PC-3 (cell line): ENCODE measurements around the gene KPNA4.

Experiments
- CTCF ChIP-seq: fragments of 300-600 bp; sonication (generic); conservative IDR thresholded peaks from 2 replicates; pipeline ENCODE4 v1.5.1; 2017; ENCODE audit warnings: antibody characterized with exemption, low read depth, mild to moderate bottlenecking, low read length
- EZH2 ChIP-seq: fragments of 300-600 bp; sonication (generic); IDR thresholded peaks from one replicate; pipeline ENCODE4 v1.6.1; 2017; ENCODE audit warnings: antibody characterized with exemption, mild to moderate bottlenecking, low read length; ENCODE audit not compliant: unreplicated experiment

DNA sequence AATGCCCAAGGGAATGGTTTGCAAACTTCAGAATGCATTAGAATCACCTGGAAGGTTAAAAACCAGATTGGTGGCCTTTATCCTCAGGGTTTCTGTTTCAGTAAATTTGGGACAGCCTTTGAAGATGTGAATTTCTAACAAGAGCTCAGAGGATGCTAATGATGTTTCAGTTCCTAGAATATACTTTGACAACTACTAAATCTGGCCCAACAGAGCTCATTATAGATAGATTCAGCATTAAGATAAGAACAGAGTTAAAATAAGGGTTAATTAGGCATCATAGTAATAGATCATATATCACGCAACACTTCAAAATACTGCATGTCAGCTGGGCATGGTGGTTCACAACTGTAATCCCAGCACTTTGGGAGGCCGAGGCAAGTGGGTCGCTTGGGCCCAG, 9.3 kb upstream of the KPNA4 start:
- TF ChIP-seq CTCF: no peak
- no peak for TF ChIP-seq EZH2
